Esophagus squamous epithelium (tissue), 5 donors: ENCODE measurements around the gene RGPD3. TPM values are rescaled to one million over a fixed set of nuclear protein-coding genes. Genes with fewer than 3 reads are reported as not detected.
A peak's percentile ranks its signal among the peaks of the same experiment; 100 is the strongest.
"Not testable (repeated sequence)": the region's sequence is repeated elsewhere in the genome, so short reads cannot be mapped to it uniquely, and the experiment has no call there.

ENCODE experiments used
- DNase-seq: peaks from one replicate; lab custom pipeline; 2025; lab: John Stamatoyannopoulos, UW
- H3K27ac ChIP-seq, 4 donors: fragments of 200-600 bp; sonication (generic); one replicate each; pipeline ENCODE4 v1.5.1; 2016 to 2019; ENCODE audit warnings: mild to moderate bottlenecking in 1 of 4
- H3K27me3 ChIP-seq, 4 donors: fragments of 200-600 bp; sonication (generic); 1 replicate in 3 of 4; 2 replicates in 1 of 4; pipeline versions ENCODE4 v1.5.1 to v1.6.0; 2017 to 2021; ENCODE audit warnings: antibody characterized with exemption in 1 of 4
- H3K36me3 ChIP-seq, 3 donors: fragments of 200-600 bp; sonication (generic); one replicate each; pipeline ENCODE4 v1.5.1; 2016 to 2019
- H3K4me1 ChIP-seq, 3 donors: fragments of 200-600 bp; sonication (generic); one replicate each; pipeline ENCODE4 v1.5.1; 2017 to 2019
- H3K4me3 ChIP-seq, 4 donors: fragments of 200-600 bp; sonication (generic); 1 replicate in 3 of 4; 2 replicates in 1 of 4; pipeline ENCODE4 v1.5.1; 2016 to 2019; ENCODE audit warnings: mild to moderate bottlenecking in 2 of 4, moderate library complexity in 1 of 4
- H3K9me3 ChIP-seq, 3 donors: fragments of 200-600 bp; sonication (generic); one replicate each; pipeline ENCODE4 v1.5.1; 2016 to 2019
- CTCF ChIP-seq, 6 experiments: fragments of 450-650 bp in 4 of 6; fragments of 200-600 bp in 2 of 6; sonication (generic) in 2 of 6; IDR thresholded peaks; one replicate each; pipeline ENCODE4 v1.5.1; 2016 to 2019; ENCODE audit warnings: antibody characterized with exemption in 6 of 6, mild to moderate bottlenecking in 4 of 6, moderate library complexity in 4 of 6
- POLR2A ChIP-seq, 4 donors: fragments of 450-650 bp; IDR thresholded peaks; one replicate each; pipeline ENCODE4 v1.6.1; 2017; ENCODE audit warnings: antibody characterized with exemption in 4 of 4, mild to moderate bottlenecking in 4 of 4, moderate library complexity in 3 of 4
- WGBS, 2 donors: methylation state at CpG; one replicate each; pipeline ENCODE4 v1.1.5; 2018; 5-methylcytosine and 5-hydroxymethylcytosine counted together
- intact Hi-C: fragments of 100-400 bp; cut with DNase I; formaldehyde crosslinking; loops from one replicate; pipeline ENCODE4 v1.15.0; 2022
- total RNA-seq, 4 donors: library from RNA; depleted of rRNA; stranded (reverse); fragments of >200 nt; gene quantifications; one replicate each; pipeline ENCODE4 v1.1.0, GENCODE V29; 2016
- donor health status: DM: yes; HTN: yes; CAD: no.

The RGPD3 gene
- under 1 TPM; 0.18 to 0.49 (median 0.23) TPM for total RNA-seq

- 88% methylated on average over 5 of the region's 45 CpGs; no CpG with 5 or more reads in 1 of the 2 donors for WGBS, 2 donors
- H3K4me3 ChIP-seq, H3K27me3 ChIP-seq, H3K27ac ChIP-seq, DNase-seq, intact Hi-C loops, H3K36me3 ChIP-seq, H3K4me1 ChIP-seq, H3K9me3 ChIP-seq: not testable (repeated sequence)
Measured at GRCh38 chr2:106468107-106468506, at the start of gene RGPD3. RGPD3 (minus strand) TSS chr2:106468413; CDS start chr2:106468288, 125 bp downstream.

DNA sequence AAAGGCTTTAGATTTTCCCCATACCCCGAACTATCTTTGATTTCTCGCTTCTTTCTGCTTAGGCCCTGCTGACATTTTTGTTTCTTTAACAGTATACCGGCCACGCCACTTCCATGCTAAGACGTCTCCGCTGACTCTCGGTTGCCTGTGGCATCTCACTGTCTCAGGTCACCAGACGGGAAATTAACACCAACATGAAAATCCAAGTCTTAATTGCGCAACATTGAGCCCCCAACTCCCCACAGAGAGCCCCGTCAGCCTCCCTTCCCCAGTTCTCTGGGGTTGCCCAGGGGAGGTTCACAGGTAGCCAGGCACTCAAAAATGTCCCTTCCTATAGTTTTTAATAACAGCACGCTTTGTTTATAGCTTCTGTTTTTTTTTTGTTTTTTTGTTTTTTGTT, 49.1 kb upstream of the RGPD3 start:
- no peak for DNase-seq
- H3K4me3 ChIP-seq: no peak overlapping the region
- no peaks in the 10 kb centered on the region for H3K9me3 ChIP-seq
- peaks cover 0 to 9% (median 3%) of the 10 kb centered on the region in 3 donors for H3K4me1 ChIP-seq
- no peaks in the 10 kb centered on the region for H3K27me3 ChIP-seq
- WGBS, 2 donors: 91 to 95% methylated on average over 11 of the region's 11 CpGs
- H3K36me3 ChIP-seq: no peaks in the 10 kb centered on the region
- H3K27ac ChIP-seq: no peak overlapping the region
- intact Hi-C loops: no loop called here
- no peak for TF ChIP-seq CTCF (IDR thresholded peaks at IDR 0.05)
- TF ChIP-seq POLR2A (IDR thresholded peaks at IDR 0.05): no peak

DNA sequence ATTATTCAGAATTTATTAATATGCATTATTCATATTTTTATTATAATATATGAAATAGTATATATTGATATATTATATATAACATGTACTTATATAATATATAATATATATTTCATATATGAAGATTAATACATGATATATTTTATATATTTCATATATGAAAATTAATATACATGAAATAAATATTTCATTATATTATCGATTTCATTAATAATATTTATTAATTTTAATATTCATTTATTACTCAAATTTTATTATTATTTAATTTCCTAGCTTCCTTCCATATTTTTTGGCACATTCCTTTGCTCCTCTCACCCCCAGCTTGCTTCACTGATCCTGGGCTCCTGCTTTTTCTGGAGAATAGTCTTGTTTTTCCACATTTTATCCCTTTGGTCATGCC, 48.7 kb upstream of the RGPD3 start:
- no peaks in the 10 kb centered on the region for H3K36me3 ChIP-seq
- H3K27me3 ChIP-seq: no peaks in the 10 kb centered on the region
- TF ChIP-seq CTCF (IDR thresholded peaks at IDR 0.05) (no peak), POLR2A (IDR thresholded peaks at IDR 0.05) (no peak)
- WGBS, 2 donors: 89 to 100% methylated on average over 1 of the region's 1 CpG
- no peak overlapping the region for H3K27ac ChIP-seq
- DNase-seq: no peak
- intact Hi-C loops: no loop called here
- peaks cover 0 to 14% (median 6%) of the 10 kb centered on the region in 3 donors for H3K4me1 ChIP-seq
- no peak overlapping the region for H3K4me3 ChIP-seq
- H3K9me3 ChIP-seq: no peaks in the 10 kb centered on the region

GRCh38 chr2:106516436-106516835, 48.2 kb upstream of the RGPD3 start:
- WGBS, 2 donors: 66 to 87% methylated on average over 4 of the region's 4 CpGs
- intact Hi-C loops: no loop called here
- Histone ChIP-seq H3K4me3 (no peak overlapping the region), H3K4me1 (peaks cover 0 to 17% (median 8%) of the 10 kb centered on the region in 3 donors), H3K27ac (no peak overlapping the region), H3K27me3 (no peaks in the 10 kb centered on the region), H3K36me3 (no peaks in the 10 kb centered on the region), H3K9me3 (no peaks in the 10 kb centered on the region)
- DNase-seq: no peak
- no peak for TF ChIP-seq CTCF (IDR thresholded peaks at IDR 0.05)
- TF ChIP-seq POLR2A (IDR thresholded peaks at IDR 0.05): no peak

GRCh38 chr2:106514827-106515226, 46.6 kb upstream of the RGPD3 start:
- 41 to 45% methylated on average over 3 of the region's 3 CpGs for WGBS, 2 donors
- H3K27me3 ChIP-seq, H3K4me3 ChIP-seq, intact Hi-C loops, DNase-seq, H3K36me3 ChIP-seq, H3K9me3 ChIP-seq: not testable (repeated sequence)
- Histone ChIP-seq H3K27ac (peak overlapping the region in 2 of 4 donors; percentile 1 to 46), H3K4me1 (peaks cover 4 to 21% (median 8%) of the 10 kb centered on the region in 3 donors)

- H3K9me3 ChIP-seq, H3K4me3 ChIP-seq, DNase-seq, H3K36me3 ChIP-seq, intact Hi-C loops, H3K27ac ChIP-seq, H3K27me3 ChIP-seq: not testable (repeated sequence)
- H3K4me1 ChIP-seq: peaks cover 4 to 21% (median 8%) of the 10 kb centered on the region in 3 donors
- no CpG with 5 or more reads among the region's 5 CpGs for WGBS, 2 donors
Measured at GRCh38 chr2:106513391-106513790, 45.2 kb upstream of the RGPD3 start.

DNA sequence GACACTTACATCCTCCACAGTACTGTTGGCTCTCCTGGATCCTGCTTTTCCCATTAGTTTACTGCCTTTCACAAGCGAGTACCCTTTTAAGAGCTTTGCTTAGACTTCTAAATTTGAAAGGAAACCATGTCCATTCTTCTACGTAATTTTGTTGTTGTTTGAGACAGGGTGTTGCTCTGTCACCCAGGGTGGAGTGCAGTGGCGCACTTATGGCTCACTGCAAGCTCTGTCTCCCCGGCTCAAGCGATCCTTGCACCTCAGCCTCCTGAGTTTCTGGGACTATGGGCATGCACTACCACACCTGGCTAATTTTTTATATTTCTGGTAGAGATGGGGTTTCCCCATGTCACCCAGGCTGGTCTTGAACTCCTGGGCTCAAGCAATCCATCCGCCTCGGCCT, 43.7 kb upstream of the RGPD3 start:
- 44 to 63% methylated on average over 7 of the region's 7 CpGs for whole genome bisulfite sequencing, 2 donors
- intact Hi-C loops, H3K36me3 ChIP-seq, H3K27me3 ChIP-seq, DNase-seq, H3K9me3 ChIP-seq: not testable (repeated sequence)
- Histone ChIP-seq H3K4me1 (peaks cover 4 to 21% (median 8%) of the 10 kb centered on the region in 3 donors), H3K27ac (peak overlapping the region; percentile 72 to 83 (median 78)), H3K4me3 (peak overlapping the region in 3 of 4 donors; percentile 17 to 41 (median 24))

DNA sequence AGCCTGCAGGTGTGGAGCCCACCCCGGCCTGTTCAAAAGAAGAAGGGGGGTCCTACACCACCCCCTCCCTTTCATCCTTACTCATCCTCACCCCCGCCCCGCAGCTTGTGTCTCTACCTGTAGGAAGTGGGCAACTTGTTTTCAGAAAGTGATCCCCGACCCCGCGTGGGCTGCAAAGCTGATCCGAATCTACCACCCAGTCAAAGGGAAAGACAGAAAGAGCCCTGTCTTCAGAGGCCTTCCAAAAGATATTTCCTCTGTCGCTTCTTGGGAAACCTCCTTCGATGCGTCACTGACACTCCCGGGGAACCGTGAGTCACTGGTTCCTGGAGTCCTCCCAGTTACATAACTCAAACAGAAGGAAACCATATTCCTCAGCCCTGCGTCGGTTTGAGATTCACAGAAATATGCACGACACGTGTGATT, 43.3 kb upstream of the RGPD3 start:
- H3K36me3 ChIP-seq, intact Hi-C loops, H3K27me3 ChIP-seq, H3K9me3 ChIP-seq, DNase-seq: not testable (repeated sequence)
- peak overlapping the region in 3 of 4 donors; percentile 17 to 41 (median 24) for H3K4me3 ChIP-seq
- H3K4me1 ChIP-seq: peaks cover 4 to 21% (median 8%) of the 10 kb centered on the region in 3 donors
- WGBS, 2 donors: 0% methylated on average over 1 to 4 of the region's 16 CpGs
- peak overlapping the region; percentile 72 to 83 (median 78) for H3K27ac ChIP-seq

DNA sequence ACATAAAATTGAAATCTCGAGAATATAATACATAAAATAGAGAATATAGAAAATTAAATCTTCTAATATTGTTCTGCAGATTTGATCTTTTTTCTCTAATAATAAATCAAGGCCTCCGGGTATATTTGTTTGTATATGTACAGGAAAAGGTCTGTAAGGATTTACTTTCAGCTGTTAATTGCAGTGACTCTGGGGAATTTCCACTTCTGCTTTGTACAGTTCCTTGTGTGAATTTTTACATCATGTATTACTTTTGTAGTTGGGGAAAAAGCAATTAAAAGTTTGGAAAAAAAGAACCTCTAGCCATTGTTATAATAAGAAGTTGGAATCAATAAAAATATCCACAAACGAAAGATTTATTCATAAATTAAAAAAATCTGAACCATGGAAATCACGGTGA, 42.6 kb upstream of the RGPD3 start:
- H3K36me3 ChIP-seq, H3K4me3 ChIP-seq, H3K27me3 ChIP-seq, intact Hi-C loops, DNase-seq, H3K9me3 ChIP-seq: not testable (repeated sequence)
- H3K27ac ChIP-seq: peak overlapping the region in 2 of 4 donors; percentile 81 to 83
- WGBS, 2 donors: 57 to 61% methylated on average over 4 of the region's 4 CpGs
- peaks cover 4 to 21% (median 8%) of the 10 kb centered on the region in 3 donors for H3K4me1 ChIP-seq

DNA sequence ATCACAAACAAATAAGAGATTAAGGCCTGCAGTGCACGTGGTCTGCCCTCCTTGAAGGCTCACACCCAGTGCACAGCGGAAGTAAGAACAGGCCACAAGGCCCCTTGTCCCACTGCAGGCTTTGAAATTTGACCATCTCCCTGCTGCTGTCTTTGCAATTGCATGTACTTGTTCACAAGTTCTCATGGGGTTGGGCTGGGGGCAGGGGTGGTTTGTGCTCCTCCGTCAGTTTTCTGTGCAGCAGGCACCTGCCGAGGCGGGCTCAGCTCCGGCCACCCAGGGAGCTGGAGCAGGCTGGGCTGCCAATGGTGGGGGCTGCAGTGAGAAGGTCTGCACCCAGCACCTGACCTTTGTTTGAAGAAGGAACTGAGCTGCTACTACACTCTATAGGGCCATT, 41.2 kb upstream of the RGPD3 start:
- DNase-seq, H3K4me3 ChIP-seq, H3K27ac ChIP-seq, H3K9me3 ChIP-seq, intact Hi-C loops, H3K36me3 ChIP-seq, H3K27me3 ChIP-seq: not testable (repeated sequence)
- H3K4me1 ChIP-seq: peaks cover 4 to 18% (median 8%) of the 10 kb centered on the region in 3 donors
- no CpG with 5 or more reads among the region's 6 CpGs for WGBS, 2 donors
